Measurements from ENCODE around the gene EIF2B2. TPM values are rescaled to one million over a fixed set of nuclear protein-coding genes. Genes with fewer than 3 reads are reported as not detected.

EIF2B2 gene
- total and polyA plus RNA-seq, 12 donors = 20.6 to 90.9 (median 51.6) TPM

GRCh38 chr14:75023108-75023507, 20.4 kb downstream of the EIF2B2 start:
- H3K27ac ChIP-seq = peak overlapping the region in 2 of 5 donors; percentile 46 to 62
- WGBS, 4 donors = 42 to 73% (median 46%) methylated on average over 1 of the region's 1 CpG

GRCh38 chr14:75025082-75025481, 22.4 kb downstream of the EIF2B2 start:
- peaks cover 0 to 49% of the 10 kb centered on the region in 2 donors for H3K36me3 ChIP-seq (replicated peaks in 1 of 2)

More at GRCh38 chr14:75023108-75023507, 20.4 kb downstream of the EIF2B2 start:
- H3K27me3 ChIP-seq = no peaks in the 10 kb centered on the region
- no peaks in the 10 kb centered on the region for H3K9me3 ChIP-seq (replicated peaks in 1 of 3)
- peaks cover 0 to 48% of the 10 kb centered on the region in 2 donors for H3K36me3 ChIP-seq (replicated peaks in 1 of 2)
- H3K4me3 ChIP-seq = no peak overlapping the region
- peaks cover 0 to 14% of the 10 kb centered on the region in 2 donors for H3K4me1 ChIP-seq (replicated peaks in 1 of 2)
- TF ChIP-seq CTCF (IDR thresholded peaks at IDR 0.05) = no peak
- TF ChIP-seq POLR2A (IDR thresholded peaks at IDR 0.05) = no peak
- intact Hi-C loops (cut with DNase I) = no loop called here
- DNase-seq = no peak

GRCh38 chr14:75025876-75026275, 23.2 kb downstream of the EIF2B2 start:
- Histone ChIP-seq H3K36me3 (replicated peaks in 1 of 2) (peaks cover 0 to 48% of the 10 kb centered on the region in 2 donors), H3K4me3 (no peak overlapping the region), H3K4me1 (replicated peaks in 1 of 2) (peaks cover 0 to 14% of the 10 kb centered on the region in 2 donors), H3K27me3 (no peaks in the 10 kb centered on the region), H3K27ac (no peak overlapping the region), H3K9me3 (replicated peaks in 1 of 3) (no peaks in the 10 kb centered on the region)
- intact Hi-C loops (cut with DNase I) = no loop called here
- no peak for DNase-seq
- TF ChIP-seq POLR2A (IDR thresholded peaks at IDR 0.05) = no peak
- TF ChIP-seq CTCF (IDR thresholded peaks at IDR 0.05) = no peak
- WGBS, 4 donors = 88 to 97% (median 96%) methylated on average over 2 of the region's 2 CpGs

More at GRCh38 chr14:75025082-75025481, 22.4 kb downstream of the EIF2B2 start:
- no peak for DNase-seq
- Histone ChIP-seq H3K27me3 (no peaks in the 10 kb centered on the region), H3K4me1 (replicated peaks in 1 of 2) (peaks cover 0 to 14% of the 10 kb centered on the region in 2 donors), H3K27ac (peak overlapping the region in 1 of 5 donors; percentile 25), H3K4me3 (no peak overlapping the region), H3K9me3 (replicated peaks in 1 of 3) (no peaks in the 10 kb centered on the region)
- 66 to 79% (median 73%) methylated on average over 4 of the region's 4 CpGs for WGBS, 4 donors
- no peak for TF ChIP-seq POLR2A (IDR thresholded peaks at IDR 0.05)
- no peak for TF ChIP-seq CTCF (IDR thresholded peaks at IDR 0.05)
- intact Hi-C loops (cut with DNase I) = no loop called here

DNA sequence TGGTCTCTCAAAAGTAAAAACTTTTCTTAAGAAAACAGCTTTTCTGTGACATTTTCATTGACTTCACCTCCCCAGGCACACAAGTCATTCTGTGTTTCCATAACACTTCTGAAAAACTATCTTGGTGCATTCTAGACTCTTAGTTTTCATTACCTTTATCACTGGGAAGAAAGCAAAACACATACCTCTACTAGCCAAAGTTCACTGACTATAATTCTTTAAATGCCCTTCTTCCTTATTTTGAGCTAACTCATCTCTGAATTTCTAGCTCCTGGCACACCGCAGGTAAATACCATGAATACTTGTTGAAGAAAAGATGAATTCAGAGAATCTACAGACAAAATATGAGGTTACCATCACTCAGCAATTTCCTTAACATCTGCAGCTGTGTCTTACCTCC, 27.4 kb downstream of the EIF2B2 start:
- no peak for DNase-seq
- TF ChIP-seq POLR2A (IDR thresholded peaks at IDR 0.05) (no peak), CTCF (IDR thresholded peaks at IDR 0.05) (no peak)
- WGBS, 4 donors = 0% methylated on average over 1 of the region's 1 CpG
- peaks cover 0 to 46% of the 10 kb centered on the region in 2 donors for H3K36me3 ChIP-seq (replicated peaks in 1 of 2)
- H3K27me3 ChIP-seq = no peaks in the 10 kb centered on the region
- no peak overlapping the region for H3K4me3 ChIP-seq
- no peaks in the 10 kb centered on the region for H3K4me1 ChIP-seq (replicated peaks in 1 of 2)
- H3K9me3 ChIP-seq (replicated peaks in 1 of 3) = no peaks in the 10 kb centered on the region
- intact Hi-C loops (cut with DNase I) = no loop called here
- H3K27ac ChIP-seq = no peak overlapping the region

All from adrenal gland (tissue), 12 donors.